Thyroid gland (tissue), 4 donors: ENCODE results near the gene SSH3. TPM values are rescaled to one million over a fixed set of nuclear protein-coding genes. Genes with fewer than 3 reads are reported as not detected.

Experiments
- DNase-seq, 2 donors: peaks; one replicate each; pipeline ENCODE4 v3.0.0-alpha.2; 2019
- H3K27ac ChIP-seq, 3 donors: fragments of 200-600 bp; sonication (generic); 1 replicate in 2 of 3; 2 replicates in 1 of 3; pipeline ENCODE4 v1.5.1; 2016 to 2019; ENCODE audit warnings: mild to moderate bottlenecking in 1 of 3, moderate library complexity in 1 of 3
- H3K27me3 ChIP-seq: fragments of 200-600 bp; sonication (generic); one replicate; pipeline ENCODE4 v1.5.1; 2019
- H3K36me3 ChIP-seq, 2 donors: fragments of 200-600 bp; sonication (generic); one replicate each; pipeline ENCODE4 v1.5.1; 2016 to 2019
- H3K4me1 ChIP-seq, 2 donors: fragments of 200-600 bp; sonication (generic); one replicate each; pipeline ENCODE4 v1.5.1; 2017 to 2019
- H3K4me3 ChIP-seq, 3 donors: fragments of 200-600 bp; sonication (generic); replicated peaks in 1 of 3; 1 replicate in 2 of 3; 2 replicates in 1 of 3; pipeline ENCODE4 v1.5.1; 2016; ENCODE audit warnings: mild to moderate bottlenecking in 1 of 3
- H3K9me3 ChIP-seq: fragments of 200-600 bp; sonication (generic); one replicate; pipeline ENCODE4 v1.5.1; 2017
- POLR2A ChIP-seq, 2 donors: fragments of 450-650 bp; IDR thresholded peaks; one replicate each; pipeline ENCODE4 v1.6.1; 2017; ENCODE audit warnings: antibody characterized with exemption in 2 of 2, mild to moderate bottlenecking in 2 of 2, moderate library complexity in 1 of 2
- WGBS, 2 donors: methylation state at CpG; one replicate each; pipeline ENCODE4 v1.1.5; 2017; 5-methylcytosine and 5-hydroxymethylcytosine counted together
- intact Hi-C: fragments of 100-400 bp; cut with DNase I; formaldehyde crosslinking; loops from one replicate; pipeline ENCODE4 v1.15.1; 2023
- total RNA-seq, 4 donors: library from RNA; depleted of rRNA; stranded (reverse); fragments of >200 nt; gene quantifications; one replicate each; pipeline ENCODE4 v1.2.3, GENCODE V29; 2016
- TF ChIP-seq, protein P1 (sequence below), 6 experiments: fragments of 200-600 bp in 3 of 6; fragments of 450-650 bp in 3 of 6; sonication (generic) in 3 of 6; IDR thresholded peaks; one replicate each; pipeline ENCODE4 v1.5.1; 2016 to 2019; ENCODE audit warnings: antibody characterized with exemption in 6 of 6, mild to moderate bottlenecking in 2 of 6, inconsistent platforms in 1 of 6, moderate library complexity in 1 of 6

Gene SSH3
- total RNA-seq, 4 donors from 2014 or later = 50.5 to 59.9 (median 54.4) TPM

GRCh38 chr11:67310246-67311050, 7.1 kb downstream of the SSH3 start:
- peaks cover 15 to 21% of the 10 kb centered on the region in 2 donors for H3K36me3 ChIP-seq
- no peak for DNase-seq

GRCh38 chr11:67311051-67311555, 7.8 kb downstream of the SSH3 start:
- no peak for DNase-seq
- no peak for TF ChIP-seq POLR2A (IDR thresholded peaks at IDR 0.05)
- TF ChIP-seq, protein P1, sequence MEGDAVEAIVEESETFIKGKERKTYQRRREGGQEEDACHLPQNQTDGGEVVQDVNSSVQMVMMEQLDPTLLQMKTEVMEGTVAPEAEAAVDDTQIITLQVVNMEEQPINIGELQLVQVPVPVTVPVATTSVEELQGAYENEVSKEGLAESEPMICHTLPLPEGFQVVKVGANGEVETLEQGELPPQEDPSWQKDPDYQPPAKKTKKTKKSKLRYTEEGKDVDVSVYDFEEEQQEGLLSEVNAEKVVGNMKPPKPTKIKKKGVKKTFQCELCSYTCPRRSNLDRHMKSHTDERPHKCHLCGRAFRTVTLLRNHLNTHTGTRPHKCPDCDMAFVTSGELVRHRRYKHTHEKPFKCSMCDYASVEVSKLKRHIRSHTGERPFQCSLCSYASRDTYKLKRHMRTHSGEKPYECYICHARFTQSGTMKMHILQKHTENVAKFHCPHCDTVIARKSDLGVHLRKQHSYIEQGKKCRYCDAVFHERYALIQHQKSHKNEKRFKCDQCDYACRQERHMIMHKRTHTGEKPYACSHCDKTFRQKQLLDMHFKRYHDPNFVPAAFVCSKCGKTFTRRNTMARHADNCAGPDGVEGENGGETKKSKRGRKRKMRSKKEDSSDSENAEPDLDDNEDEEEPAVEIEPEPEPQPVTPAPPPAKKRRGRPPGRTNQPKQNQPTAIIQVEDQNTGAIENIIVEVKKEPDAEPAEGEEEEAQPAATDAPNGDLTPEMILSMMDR (IDR thresholded peaks at IDR 0.05) = no peak

More at GRCh38 chr11:67310246-67311050, 7.1 kb downstream of the SSH3 start:
- no peaks in the 10 kb centered on the region for H3K27me3 ChIP-seq
- no peaks in the 10 kb centered on the region for H3K9me3 ChIP-seq
- no peaks in the 10 kb centered on the region for H3K4me1 ChIP-seq
- no peak overlapping the region for H3K4me3 ChIP-seq
- TF ChIP-seq, protein P1 (IDR thresholded peaks at IDR 0.05) = no peak
- TF ChIP-seq POLR2A (IDR thresholded peaks at IDR 0.05) = no peak
- intact Hi-C loops = no loop called here
- no peak overlapping the region for H3K27ac ChIP-seq
- WGBS, 2 donors = 94 to 97% methylated on average over 10 to 11 of the region's 19 CpGs

GRCh38 chr11:67311556-67312082, 8.3 kb downstream of the SSH3 start:
- DNase-seq = no peak
- WGBS, 2 donors = 80 to 93% methylated on average over 10 to 15 of the region's 15 CpGs
- TF ChIP-seq, protein P1 (IDR thresholded peaks at IDR 0.05) = no peak
- TF ChIP-seq POLR2A (IDR thresholded peaks at IDR 0.05) = no peak

More at GRCh38 chr11:67311051-67311555, 7.8 kb downstream of the SSH3 start:
- no peaks in the 10 kb centered on the region for H3K9me3 ChIP-seq
- peaks cover 15 to 21% of the 10 kb centered on the region in 2 donors for H3K36me3 ChIP-seq
- no peaks in the 10 kb centered on the region for H3K4me1 ChIP-seq
- no peak overlapping the region for H3K27ac ChIP-seq
- no peak overlapping the region for H3K4me3 ChIP-seq
- 86 to 89% methylated on average over 11 to 18 of the region's 18 CpGs for WGBS, 2 donors
- H3K27me3 ChIP-seq = no peaks in the 10 kb centered on the region
- intact Hi-C loops = no loop called here

GRCh38 chr11:67312187-67313021, 9.1 kb downstream of the SSH3 start:
- TF ChIP-seq, protein P1 (IDR thresholded peaks at IDR 0.05) = no peak
- TF ChIP-seq POLR2A (IDR thresholded peaks at IDR 0.05) = no peak

More at GRCh38 chr11:67311556-67312082, 8.3 kb downstream of the SSH3 start:
- Histone ChIP-seq H3K27me3 (no peaks in the 10 kb centered on the region), H3K9me3 (no peaks in the 10 kb centered on the region), H3K36me3 (peaks cover 15 to 21% of the 10 kb centered on the region in 2 donors), H3K4me1 (peaks cover 2 to 3% of the 10 kb centered on the region in 2 donors), H3K27ac (no peak overlapping the region), H3K4me3 (no peak overlapping the region)
- intact Hi-C loops = no loop called here

More at GRCh38 chr11:67312187-67313021, 9.1 kb downstream of the SSH3 start:
- intact Hi-C loops = no loop called here
- DNase-seq = no peak
- no peaks in the 10 kb centered on the region for H3K9me3 ChIP-seq
- H3K36me3 ChIP-seq = peaks cover 15 to 17% of the 10 kb centered on the region in 2 donors
- H3K27ac ChIP-seq = no peak overlapping the region
- H3K27me3 ChIP-seq = no peaks in the 10 kb centered on the region
- no peak overlapping the region for H3K4me3 ChIP-seq
- 79 to 83% methylated on average over 20 to 21 of the region's 22 CpGs for WGBS, 2 donors
- peaks cover 4 to 5% of the 10 kb centered on the region in 2 donors for H3K4me1 ChIP-seq
